Loucy (cell line): ENCODE data around the gene OR1L1.

Experiments used
- EZH2phosphoT487 ChIP-seq: fragments of 200-600 bp; IDR thresholded peaks from 2 replicates; pipeline ENCODE4 v1.6.1; 2018; ENCODE audit warnings: antibody characterized with exemption, mild to moderate bottlenecking, moderate library complexity, borderline replicate concordance
- TF ChIP-seq, protein P1 (sequence below): fragments of 200-600 bp; sonication (generic); conservative IDR thresholded peaks from 2 replicates; pipeline ENCODE4 v1.5.1; 2014; ENCODE audit warnings: mild to moderate bottlenecking, antibody characterized with exemption, low read length

DNA sequence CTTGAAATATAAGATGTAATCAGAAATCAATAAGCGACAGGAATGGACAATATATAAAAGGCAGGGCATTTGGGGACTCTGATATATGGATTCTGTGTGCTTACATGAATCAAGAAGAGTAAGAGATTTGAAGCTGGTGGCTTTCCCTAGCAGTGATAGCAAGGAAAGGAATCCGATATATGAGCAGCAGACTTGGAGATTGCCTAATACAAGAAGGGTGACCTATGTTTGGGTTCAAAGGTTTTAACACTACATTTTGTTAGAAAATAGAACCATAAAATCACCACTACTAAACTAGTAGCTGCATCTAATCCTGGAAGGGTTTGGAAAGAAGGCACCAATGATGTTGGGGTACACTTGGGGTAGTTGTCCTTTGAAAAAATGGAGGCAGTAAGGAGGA, 11.0 kb downstream of the OR1L1 start:
- TF ChIP-seq, protein P1, sequence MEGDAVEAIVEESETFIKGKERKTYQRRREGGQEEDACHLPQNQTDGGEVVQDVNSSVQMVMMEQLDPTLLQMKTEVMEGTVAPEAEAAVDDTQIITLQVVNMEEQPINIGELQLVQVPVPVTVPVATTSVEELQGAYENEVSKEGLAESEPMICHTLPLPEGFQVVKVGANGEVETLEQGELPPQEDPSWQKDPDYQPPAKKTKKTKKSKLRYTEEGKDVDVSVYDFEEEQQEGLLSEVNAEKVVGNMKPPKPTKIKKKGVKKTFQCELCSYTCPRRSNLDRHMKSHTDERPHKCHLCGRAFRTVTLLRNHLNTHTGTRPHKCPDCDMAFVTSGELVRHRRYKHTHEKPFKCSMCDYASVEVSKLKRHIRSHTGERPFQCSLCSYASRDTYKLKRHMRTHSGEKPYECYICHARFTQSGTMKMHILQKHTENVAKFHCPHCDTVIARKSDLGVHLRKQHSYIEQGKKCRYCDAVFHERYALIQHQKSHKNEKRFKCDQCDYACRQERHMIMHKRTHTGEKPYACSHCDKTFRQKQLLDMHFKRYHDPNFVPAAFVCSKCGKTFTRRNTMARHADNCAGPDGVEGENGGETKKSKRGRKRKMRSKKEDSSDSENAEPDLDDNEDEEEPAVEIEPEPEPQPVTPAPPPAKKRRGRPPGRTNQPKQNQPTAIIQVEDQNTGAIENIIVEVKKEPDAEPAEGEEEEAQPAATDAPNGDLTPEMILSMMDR: no peak
- no peak for TF ChIP-seq EZH2phosphoT487
